Measurements from ENCODE around the gene PCDH9. TPM values are rescaled to one million over a fixed set of nuclear protein-coding genes. Genes with fewer than 3 reads are reported as not detected.

PCDH9 gene
- total and polyA plus RNA-seq, 2 experiments from 2014 or later: 0.31 to 0.52 TPM

GRCh38 chr13:66349966-66350365, 880.2 kb downstream of the PCDH9 start:
- no peaks in the 10 kb centered on the region for H3F3A ChIP-seq (replicated peaks; ENCODE audit: low read depth)
- ATAC-seq (no peak), DNase-seq (ENCODE audit: low spot score) (no peak)
- H3K9me2 ChIP-seq (ENCODE audit: insufficient read depth): no peaks in the 10 kb centered on the region
- Mint-ChIP-seq H3K27me3 (ENCODE audit: insufficient read depth, low read depth, poor library complexity) (no peaks in the 10 kb centered on the region), H3K27ac (no peak overlapping the region), H3K4me1 (peaks cover 8% of the 10 kb centered on the region; the same call in 2 of the 3 replicates), H3K36me3 (ENCODE audit: low read depth) (no peaks in the 10 kb centered on the region), H3K9me3 (no peaks in the 10 kb centered on the region), H3K4me3 (no peak overlapping the region)
- no peaks in the 10 kb centered on the region for H3K36me3 ChIP-seq (ENCODE audit: insufficient read depth)
- H3K27ac ChIP-seq (ENCODE audit: low read depth): no peak overlapping the region
- no peak overlapping the region for H3K4me2 ChIP-seq
- peaks cover 11% of the 10 kb centered on the region for H3K4me1 ChIP-seq (ENCODE audit: insufficient read depth)
- H3K79me2 ChIP-seq (replicated peaks; ENCODE audit: insufficient read depth): no peaks in the 10 kb centered on the region
- H3K4me3 ChIP-seq: no peak overlapping the region
- no peaks in the 10 kb centered on the region for H4K20me1 ChIP-seq (replicated peaks; ENCODE audit: insufficient read depth)
- H2AFZ ChIP-seq: no peak overlapping the region
- H3K27me3 ChIP-seq (ENCODE audit: insufficient read depth): no peaks in the 10 kb centered on the region
- no peak for TF ChIP-seq EZH2phosphoT487 (IDR thresholded peaks at IDR 0.05; ENCODE audit: unreplicated experiment)
- TF ChIP-seq ZNF331 (CRISPR knock-in tag; IDR thresholded peaks at IDR 0.05; ENCODE audit: low read depth): no peak
- TF ChIP-seq NANOG (IDR thresholded peaks at IDR 0.05; ENCODE audit: borderline replicate concordance): no peak
- no peak for TF ChIP-seq STAT1 (IDR thresholded peaks at IDR 0.05; ENCODE audit: unreplicated experiment)
- no peak for TF ChIP-seq EZH2 (IDR thresholded peaks at IDR 0.05; ENCODE audit: low read depth, unreplicated experiment)
- no peak for TF ChIP-seq ZNF462 (CRISPR knock-in tag; IDR thresholded peaks at IDR 0.05)
- no peak for TF ChIP-seq JUNB (IDR thresholded peaks at IDR 0.05; ENCODE audit: unreplicated experiment)
- TF ChIP-seq POLR2AphosphoS5 (IDR thresholded peaks at IDR 0.05; ENCODE audit: low read depth): no peak
- TF ChIP-seq, protein P1, sequence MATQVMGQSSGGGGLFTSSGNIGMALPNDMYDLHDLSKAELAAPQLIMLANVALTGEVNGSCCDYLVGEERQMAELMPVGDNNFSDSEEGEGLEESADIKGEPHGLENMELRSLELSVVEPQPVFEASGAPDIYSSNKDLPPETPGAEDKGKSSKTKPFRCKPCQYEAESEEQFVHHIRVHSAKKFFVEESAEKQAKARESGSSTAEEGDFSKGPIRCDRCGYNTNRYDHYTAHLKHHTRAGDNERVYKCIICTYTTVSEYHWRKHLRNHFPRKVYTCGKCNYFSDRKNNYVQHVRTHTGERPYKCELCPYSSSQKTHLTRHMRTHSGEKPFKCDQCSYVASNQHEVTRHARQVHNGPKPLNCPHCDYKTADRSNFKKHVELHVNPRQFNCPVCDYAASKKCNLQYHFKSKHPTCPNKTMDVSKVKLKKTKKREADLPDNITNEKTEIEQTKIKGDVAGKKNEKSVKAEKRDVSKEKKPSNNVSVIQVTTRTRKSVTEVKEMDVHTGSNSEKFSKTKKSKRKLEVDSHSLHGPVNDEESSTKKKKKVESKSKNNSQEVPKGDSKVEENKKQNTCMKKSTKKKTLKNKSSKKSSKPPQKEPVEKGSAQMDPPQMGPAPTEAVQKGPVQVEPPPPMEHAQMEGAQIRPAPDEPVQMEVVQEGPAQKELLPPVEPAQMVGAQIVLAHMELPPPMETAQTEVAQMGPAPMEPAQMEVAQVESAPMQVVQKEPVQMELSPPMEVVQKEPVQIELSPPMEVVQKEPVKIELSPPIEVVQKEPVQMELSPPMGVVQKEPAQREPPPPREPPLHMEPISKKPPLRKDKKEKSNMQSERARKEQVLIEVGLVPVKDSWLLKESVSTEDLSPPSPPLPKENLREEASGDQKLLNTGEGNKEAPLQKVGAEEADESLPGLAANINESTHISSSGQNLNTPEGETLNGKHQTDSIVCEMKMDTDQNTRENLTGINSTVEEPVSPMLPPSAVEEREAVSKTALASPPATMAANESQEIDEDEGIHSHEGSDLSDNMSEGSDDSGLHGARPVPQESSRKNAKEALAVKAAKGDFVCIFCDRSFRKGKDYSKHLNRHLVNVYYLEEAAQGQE (IDR thresholded peaks at IDR 0.05; ENCODE audit: unreplicated experiment): no peak
- no peak for TF ChIP-seq ETS1 (IDR thresholded peaks at IDR 0.05)
- no peak for TF ChIP-seq CTCF (conservative IDR thresholded peaks at IDR 0.05; ENCODE audit: low read depth in 2 of 2)
- no peak for TF ChIP-seq CREB1 (CRISPR knock-in tag; IDR thresholded peaks at IDR 0.05; ENCODE audit: low read depth)
- TF ChIP-seq ZNF114 (CRISPR knock-in tag; IDR thresholded peaks at IDR 0.05): no peak

Data from GM23338 (cell line).